Measurements from ENCODE around the gene MON1B. TPM values are rescaled to one million over a fixed set of nuclear protein-coding genes. Genes with fewer than 3 reads are reported as not detected.
A peak's percentile ranks its signal among the peaks of the same experiment; 100 is the strongest.
"Not testable (repeated sequence)": the region's sequence is repeated elsewhere in the genome, so short reads cannot be mapped to it uniquely, and the experiment has no call there.

MON1B gene
- total RNA-seq, 1 experiment from 2014 or later = 6.1 TPM

DNA sequence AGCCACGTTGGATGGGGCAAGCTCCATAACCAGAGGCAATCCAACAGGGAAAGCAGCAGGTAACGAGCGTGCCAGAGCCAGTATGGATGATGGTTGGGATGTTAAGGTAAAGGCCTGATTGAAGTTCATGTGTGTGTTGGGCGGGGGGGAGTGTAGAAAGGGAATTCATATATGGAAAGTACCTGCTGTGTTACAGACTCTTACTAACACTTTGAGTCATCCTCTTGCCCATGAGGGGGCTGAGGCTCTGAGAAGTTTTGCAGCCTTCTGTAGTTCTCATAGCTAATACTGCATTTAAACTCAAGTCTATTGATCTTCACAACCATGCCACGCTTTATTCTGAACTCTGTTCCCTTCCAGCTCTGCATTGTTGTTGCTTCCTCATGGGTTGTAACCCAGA lies 36.8 kb downstream of the MON1B start:
- DNase-seq (ENCODE audit: low read depth, low spot score) = no peak
- in situ Hi-C loops (cut with HindIII; ENCODE audit: low pct_unique_long_range_greater_than_20kb, low sequenced_read_pairs) = no loop called here

GRCh38 chr16:77231047-77231446 lies 40.1 kb downstream of the MON1B start:
- in situ Hi-C loops (cut with HindIII; ENCODE audit: low pct_unique_long_range_greater_than_20kb, low sequenced_read_pairs) = no loop called here
- DNase-seq (ENCODE audit: low read depth, low spot score) = no peak

GRCh38 chr16:77233799-77234519 lies 43.0 kb downstream of the MON1B start:
- in situ Hi-C loops (cut with HindIII; ENCODE audit: low pct_unique_long_range_greater_than_20kb, low sequenced_read_pairs) = no loop called here
- DNase-seq (ENCODE audit: low read depth, low spot score) = no peak

DNA sequence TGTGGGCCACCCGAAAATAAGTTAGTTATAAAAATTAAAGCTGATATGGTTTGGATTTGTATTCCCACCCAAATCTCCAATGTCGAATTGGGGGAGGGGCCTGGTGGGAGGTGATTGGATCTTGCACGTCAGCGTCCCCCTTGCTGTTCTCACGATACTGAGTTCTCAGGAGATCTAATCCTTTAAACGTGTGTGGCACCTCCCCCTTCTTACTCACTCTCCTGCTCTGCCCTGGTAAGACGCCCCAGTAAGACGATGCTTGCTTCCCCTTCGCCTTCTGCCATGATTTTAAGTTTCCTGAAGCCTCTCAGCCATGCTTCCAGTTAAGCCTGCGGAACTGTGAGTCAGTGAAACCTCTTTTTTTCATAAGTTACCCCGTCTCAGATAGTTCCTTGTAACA lies 43.6 kb downstream of the MON1B start:
- DNase-seq (ENCODE audit: low read depth, low spot score) = peak; percentile 10

DNA sequence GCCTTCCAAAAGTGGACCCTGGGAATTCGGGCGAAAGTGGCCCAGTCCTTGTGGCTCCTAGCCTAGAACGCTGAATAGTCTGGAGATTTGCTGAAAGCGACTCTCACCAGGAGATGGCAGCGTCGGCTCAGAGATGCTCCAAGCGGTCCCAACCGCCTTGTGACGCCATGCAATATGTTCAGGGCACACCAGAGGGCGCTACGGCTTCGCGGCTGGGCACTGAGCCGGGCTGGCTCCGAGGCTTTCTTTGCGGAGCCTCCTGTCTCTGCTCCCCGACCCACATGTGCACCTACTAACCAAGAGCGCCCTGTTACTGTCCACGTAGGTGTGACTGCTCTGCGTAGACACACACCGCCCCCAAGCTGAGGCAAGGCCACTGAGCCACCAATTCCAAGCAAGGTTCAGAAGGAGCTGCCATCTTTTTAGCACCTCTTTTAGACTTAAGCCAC lies 45.1 kb downstream of the MON1B start:
- peak; percentile 83 for DNase-seq (ENCODE audit: low read depth, low spot score)
- in situ Hi-C loops (cut with HindIII; ENCODE audit: low pct_unique_long_range_greater_than_20kb, low sequenced_read_pairs) = no loop called here

More for the DNA sequence above, 43.6 kb downstream of the MON1B start:
- in situ Hi-C loops (cut with HindIII; ENCODE audit: low pct_unique_long_range_greater_than_20kb, low sequenced_read_pairs) = no loop called here

GRCh38 chr16:77238593-77238992 lies 47.6 kb downstream of the MON1B start:
- in situ Hi-C loops (cut with HindIII; ENCODE audit: low pct_unique_long_range_greater_than_20kb, low sequenced_read_pairs) = no loop called here
- DNase-seq (ENCODE audit: low read depth, low spot score) = no peak

DNA sequence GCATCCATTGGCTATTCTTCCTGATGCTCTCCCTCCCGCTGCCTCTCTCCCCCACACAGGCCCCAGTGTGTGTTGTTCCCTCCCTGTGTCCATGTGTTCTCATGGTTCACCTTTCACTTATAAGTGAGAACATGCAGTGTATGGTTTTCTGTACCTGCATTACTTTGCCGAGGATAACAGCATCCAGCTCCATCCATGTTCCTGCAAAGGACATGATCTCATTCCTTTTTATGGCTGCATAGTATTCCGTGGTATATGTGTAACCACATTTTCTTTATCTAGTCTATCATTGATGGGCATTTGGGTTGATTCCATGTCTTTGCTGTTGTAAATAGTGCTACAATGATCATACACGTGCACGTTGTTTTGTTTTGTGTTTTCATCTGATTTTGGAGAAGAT lies 51.5 kb downstream of the MON1B start:
- in situ Hi-C loops (cut with HindIII; ENCODE audit: low pct_unique_long_range_greater_than_20kb, low sequenced_read_pairs); DNase-seq (ENCODE audit: low read depth, low spot score): not testable (repeated sequence)

DNA sequence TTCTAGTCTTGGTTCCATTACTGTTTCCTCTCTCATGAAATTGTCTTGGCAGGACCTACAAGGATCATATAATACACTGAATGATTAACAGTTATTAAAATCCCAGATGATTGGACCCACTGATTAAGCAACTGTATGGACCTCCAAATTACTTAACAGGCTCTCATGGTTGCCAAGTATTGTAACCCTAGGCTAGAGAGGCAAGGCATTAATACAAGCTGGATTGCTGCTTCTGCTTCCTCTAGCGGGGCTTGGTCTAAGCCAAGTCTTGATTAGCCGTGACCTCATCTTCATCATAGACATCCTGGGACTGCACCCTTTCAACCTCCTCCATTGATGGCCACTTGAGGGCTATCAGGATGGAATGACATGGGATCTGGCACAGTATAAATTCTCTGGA lies 55.2 kb downstream of the MON1B start:
- in situ Hi-C loops (cut with HindIII; ENCODE audit: low pct_unique_long_range_greater_than_20kb, low sequenced_read_pairs) = no loop called here
- DNase-seq (ENCODE audit: low read depth, low spot score) = no peak

DNA sequence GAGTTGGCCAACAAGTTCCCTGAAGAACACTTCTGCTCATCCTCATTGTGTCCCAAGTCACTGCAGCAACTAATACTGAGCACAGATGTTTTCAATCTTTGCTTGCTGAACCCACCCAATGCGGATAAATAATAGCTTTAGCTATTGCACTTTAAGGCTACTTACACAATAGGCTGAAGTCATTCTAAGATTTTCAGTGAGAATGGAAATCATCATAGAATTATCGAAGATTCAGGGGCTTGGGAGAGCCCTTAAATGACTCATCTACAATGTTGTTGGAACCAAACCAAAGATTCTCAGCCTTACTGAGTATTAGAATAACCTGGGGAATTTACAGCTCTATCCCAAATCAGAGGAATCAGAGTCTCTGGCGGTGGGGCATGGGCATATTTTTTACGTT lies 59.4 kb downstream of the MON1B start:
- DNase-seq (ENCODE audit: low read depth, low spot score) = no peak
- in situ Hi-C loops (cut with HindIII; ENCODE audit: low pct_unique_long_range_greater_than_20kb, low sequenced_read_pairs) = no loop called here

Other genes starting within 250 kb of the MON1B start
- gene SYCE1L, start 8.2 kb downstream of the MON1B start, total RNA-seq (2014; rRNA removed; shearing (Covaris generic)) = not detected in 2 replicates
- gene ADAMTS18, start 243.8 kb downstream of the MON1B start, total RNA-seq (2014; rRNA removed; shearing (Covaris generic)) = not detected in 2 replicates